ENCODE results near the gene ITGB4. TPM values are rescaled to one million over a fixed set of nuclear protein-coding genes. Genes with fewer than 3 reads are reported as not detected.

ITGB4 gene
- total and polyA plus RNA-seq, 2 donors (not counting 3 experiments of a cell fraction or from before 2014, with no cell fraction given): 4.2 to 6.7 TPM

GRCh38 chr17:75730065-75730464, 8.8 kb downstream of the ITGB4 start:
- POLR2A ChIA-PET: interaction anchor here (0.6 kb wide), 1 partner anchor 48 kb away, joined by 4 read pairs; no protein-coding TSS in a partner anchor
- dilution Hi-C loops (cut with MboI; ENCODE audit: extremely low pct_ligation_motif_present, low sequenced_read_pairs) (no loop called here), intact Hi-C loops (cut with micrococcal nuclease) (no loop called here)
- H3K36me3 ChIP-seq (ENCODE audit: control insufficient read depth in 2 of 2, extremely low read depth in 1 of 2, insufficient read depth in 2 of 2, low read length in 2 of 2): no peaks in the 10 kb centered on the region
- no peaks in the 10 kb centered on the region for H3K79me2 ChIP-seq (ENCODE audit: control insufficient read depth, insufficient read depth, low read length)
- no peaks in the 10 kb centered on the region for H3K4me1 ChIP-seq (ENCODE audit: control insufficient read depth, extremely low read depth, insufficient read depth, low read length)
- DNase-seq (ENCODE audit: low read depth, low spot score): no peak
- H3K9me1 ChIP-seq (replicated peaks; ENCODE audit: control insufficient read depth, extremely low read depth, insufficient read depth, low read length): no peaks in the 10 kb centered on the region
- H3K9me3 ChIP-seq (replicated peaks; ENCODE audit: control insufficient read depth, insufficient read depth, low read length): no peaks in the 10 kb centered on the region
- H3K4me2 ChIP-seq (ENCODE audit: insufficient read depth, low read length): no peak overlapping the region
- no peaks in the 10 kb centered on the region for H3K27me3 ChIP-seq (ENCODE audit: control insufficient read depth in 2 of 2, insufficient read depth in 2 of 2, low read length in 2 of 2)
- H4K20me1 ChIP-seq (replicated peaks; ENCODE audit: control insufficient read depth, extremely low read depth, insufficient read depth, low read length): no peaks in the 10 kb centered on the region
- H2AFZ ChIP-seq (ENCODE audit: low read depth, low read length): no peak overlapping the region
- CTCF ChIA-PET: interaction anchor here (0.8 to 1.6 kb wide), 7 partner anchors 8 to 97 kb away, joined by 3 to 15 read pairs (median 4); partner anchors contain the start of gene SMIM5
- no peak overlapping the region for H3K9ac ChIP-seq (replicated peaks; ENCODE audit: extremely low read depth, insufficient read depth, low read length)
- no peak overlapping the region for H3K27ac ChIP-seq (ENCODE audit: insufficient read depth, low read depth, low read length)
- no peak for FAIRE-seq
- no TSS peak for BruUV-seq (replicated peaks)
- TF ChIP-seq FOS (IDR thresholded peaks at IDR 0.05; ENCODE audit: borderline replicate concordance, insufficient read depth, low read length): no peak
- TF ChIP-seq POLR2A (IDR thresholded peaks at IDR 0.05; ENCODE audit: low read depth, low read length): no peak
- no peak for TF ChIP-seq POLR2AphosphoS5 (IDR thresholded peaks at IDR 0.05; ENCODE audit: insufficient read depth, low read depth, low read length)
- no peak for TF ChIP-seq EZH2 (IDR thresholded peaks at IDR 0.05; ENCODE audit: borderline replicate concordance, low read depth, low read length, severe bottlenecking)
- TF ChIP-seq, protein P1, sequence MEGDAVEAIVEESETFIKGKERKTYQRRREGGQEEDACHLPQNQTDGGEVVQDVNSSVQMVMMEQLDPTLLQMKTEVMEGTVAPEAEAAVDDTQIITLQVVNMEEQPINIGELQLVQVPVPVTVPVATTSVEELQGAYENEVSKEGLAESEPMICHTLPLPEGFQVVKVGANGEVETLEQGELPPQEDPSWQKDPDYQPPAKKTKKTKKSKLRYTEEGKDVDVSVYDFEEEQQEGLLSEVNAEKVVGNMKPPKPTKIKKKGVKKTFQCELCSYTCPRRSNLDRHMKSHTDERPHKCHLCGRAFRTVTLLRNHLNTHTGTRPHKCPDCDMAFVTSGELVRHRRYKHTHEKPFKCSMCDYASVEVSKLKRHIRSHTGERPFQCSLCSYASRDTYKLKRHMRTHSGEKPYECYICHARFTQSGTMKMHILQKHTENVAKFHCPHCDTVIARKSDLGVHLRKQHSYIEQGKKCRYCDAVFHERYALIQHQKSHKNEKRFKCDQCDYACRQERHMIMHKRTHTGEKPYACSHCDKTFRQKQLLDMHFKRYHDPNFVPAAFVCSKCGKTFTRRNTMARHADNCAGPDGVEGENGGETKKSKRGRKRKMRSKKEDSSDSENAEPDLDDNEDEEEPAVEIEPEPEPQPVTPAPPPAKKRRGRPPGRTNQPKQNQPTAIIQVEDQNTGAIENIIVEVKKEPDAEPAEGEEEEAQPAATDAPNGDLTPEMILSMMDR (IDR thresholded peaks at IDR 0.05; ENCODE audit: extremely low read depth in 1 of 2, insufficient read depth in 1 of 2, low read depth in 1 of 2, low read length in 2 of 2): no peak
- H3K4me3 ChIP-seq (replicated peaks in 1 of 3; ENCODE audit: insufficient read depth in 1 of 3, low read depth in 1 of 3, low read length in 3 of 3): no peak overlapping the region
